GM23338 (cell line): ENCODE measurements around the gene CPSF3. TPM values are rescaled to one million over a fixed set of nuclear protein-coding genes. Genes with fewer than 3 reads are reported as not detected.

ENCODE experiments used
- ATAC-seq: fragments of 200-7000 bp; cut with Tn5 transposase; 3 replicates; pipeline ENCODE4 v1.9.1; 2020
- DNase-seq: peaks from one replicate; pipeline ENCODE4 v3.0.0-alpha.2; 2015; ENCODE audit warnings: low spot score
- H2AFZ ChIP-seq: fragments of 200-600 bp; sonication (generic); 2 replicates; pipeline ENCODE4 v1.8.0; 2016; ENCODE audit warnings: antibody characterized with exemption, mild to moderate bottlenecking, moderate library complexity
- H3F3A ChIP-seq: fragments of 200-600 bp; sonication (generic); replicated peaks from 2 replicates; pipeline ENCODE4 v1.8.0; 2017; ENCODE audit warnings: antibody characterized with exemption, mixed run types, low read depth
- H3K27ac ChIP-seq: fragments of 200-600 bp; sonication (generic); 2 replicates; pipeline ENCODE4 v1.6.1; 2016; ENCODE audit warnings: low read depth
- H3K27me3 ChIP-seq: fragments of 200-600 bp; sonication (generic); 2 replicates; pipeline ENCODE4 v1.8.0; 2016; ENCODE audit warnings: mild to moderate bottlenecking, mixed run types, moderate library complexity; ENCODE audit not compliant: insufficient read depth
- H3K36me3 ChIP-seq: fragments of 200-600 bp; sonication (generic); 2 replicates; pipeline ENCODE4 v1.8.0; 2016; ENCODE audit warnings: mild to moderate bottlenecking; ENCODE audit not compliant: insufficient read depth
- H3K4me1 ChIP-seq: fragments of 200-600 bp; sonication (generic); 2 replicates; pipeline ENCODE4 v1.8.0; 2016; ENCODE audit warnings: mild to moderate bottlenecking, moderate library complexity; ENCODE audit not compliant: insufficient read depth
- H3K4me2 ChIP-seq: fragments of 200-600 bp; sonication (generic); 2 replicates; pipeline ENCODE4 v1.7.1; 2017; ENCODE audit warnings: mixed run types
- H3K4me3 ChIP-seq: fragments of 200-600 bp; sonication (generic); 2 replicates; pipeline ENCODE4 v1.6.1; 2016; ENCODE audit warnings: mixed run types
- H3K79me2 ChIP-seq: fragments of 200-600 bp; sonication (generic); replicated peaks from 2 replicates; pipeline ENCODE4 v1.8.0; 2017; ENCODE audit warnings: mild to moderate bottlenecking; ENCODE audit not compliant: insufficient read depth
- H3K9me2 ChIP-seq: fragments of 200-600 bp; sonication (generic); 2 replicates; pipeline ENCODE4 v1.8.0; 2017; ENCODE audit not compliant: insufficient read depth
- H4K20me1 ChIP-seq: fragments of 200-600 bp; sonication (generic); replicated peaks from 2 replicates; pipeline ENCODE4 v1.8.0; 2017; ENCODE audit warnings: mild to moderate bottlenecking; ENCODE audit not compliant: insufficient read depth
- H3K27ac Mint-ChIP-seq: 2 replicates; pipeline ENCODE4 v1.8.0; 2020; ENCODE audit warnings: inconsistent platforms, mild to moderate bottlenecking, moderate library complexity, mixed read lengths
- H3K27me3 Mint-ChIP-seq: 3 replicates; pipeline ENCODE4 v1.8.0; 2022; ENCODE audit warnings: low read depth, mild to moderate bottlenecking, moderate library complexity, mixed read lengths, inconsistent platforms; ENCODE audit not compliant: insufficient read depth, poor library complexity
- H3K36me3 Mint-ChIP-seq: 3 replicates; pipeline ENCODE4 v1.8.0; 2021; ENCODE audit warnings: low read depth, mild to moderate bottlenecking, inconsistent platforms, moderate library complexity, mixed read lengths
- H3K4me1 Mint-ChIP-seq: 3 replicates; pipeline ENCODE4 v1.8.0; 2020; ENCODE audit warnings: mild to moderate bottlenecking, inconsistent platforms, mixed read lengths
- H3K4me3 Mint-ChIP-seq: 3 replicates; pipeline ENCODE4 v1.8.0; 2021; ENCODE audit warnings: moderate library complexity, mild to moderate bottlenecking, inconsistent platforms, mixed read lengths
- H3K9me3 Mint-ChIP-seq: 3 replicates; pipeline ENCODE4 v1.8.0; 2020; ENCODE audit warnings: moderate library complexity, mild to moderate bottlenecking, inconsistent platforms, mixed read lengths
- CREB1 ChIP-seq: fragments of 250-450 bp; sonication (Bioruptor Pico); IDR thresholded peaks from 2 replicates; pipeline ENCODE4 v1.5.0; 2020; ENCODE audit warnings: low read depth, mild to moderate bottlenecking, moderate library complexity
- CTCF ChIP-seq, 2 experiments: fragments of 200-600 bp in 1 of 2; sonication (generic) in 1 of 2; conservative IDR thresholded peaks; 2 replicates each; pipeline versions ENCODE4 v1.5.1 to v1.6.1; 2016 to 2017; ENCODE audit warnings: antibody characterized with exemption in 2 of 2, low read depth in 2 of 2, mild to moderate bottlenecking in 2 of 2, moderate library complexity in 1 of 2
- ETS1 ChIP-seq: IDR thresholded peaks from 2 replicates; pipeline ENCODE4 v1.6.1; 2016; ENCODE audit warnings: antibody characterized with exemption
- EZH2 ChIP-seq: fragments of 200-600 bp; sonication (generic); IDR thresholded peaks from one replicate; pipeline ENCODE4 v1.8.0; 2017; ENCODE audit warnings: antibody characterized with exemption, mild to moderate bottlenecking, low read depth; ENCODE audit not compliant: unreplicated experiment
- EZH2phosphoT487 ChIP-seq: fragments of 200-600 bp; sonication (generic); IDR thresholded peaks from one replicate; pipeline ENCODE4 v1.8.1; 2018; ENCODE audit warnings: antibody characterized with exemption; ENCODE audit not compliant: unreplicated experiment
- JUNB ChIP-seq: IDR thresholded peaks from one replicate; pipeline ENCODE4 v1.6.1; 2016; ENCODE audit warnings: antibody characterized with exemption; ENCODE audit not compliant: unreplicated experiment
- NANOG ChIP-seq: IDR thresholded peaks from 2 replicates; pipeline ENCODE4 v1.6.1; 2016; ENCODE audit warnings: antibody characterized with exemption, borderline replicate concordance
- POLR2AphosphoS5 ChIP-seq: IDR thresholded peaks from 2 replicates; pipeline ENCODE4 v1.6.1; 2016; ENCODE audit warnings: antibody characterized with exemption, low read depth
- STAT1 ChIP-seq: IDR thresholded peaks from one replicate; pipeline ENCODE4 v1.6.1; 2016; ENCODE audit warnings: antibody characterized with exemption; ENCODE audit not compliant: unreplicated experiment
- ZNF114 ChIP-seq: fragments of 250-450 bp; sonication (Bioruptor Pico); IDR thresholded peaks from 2 replicates; pipeline ENCODE4 v1.5.0; 2020; ENCODE audit warnings: mild to moderate bottlenecking, moderate library complexity
- ZNF331 ChIP-seq: fragments of 250-450 bp; sonication (Bioruptor Pico); IDR thresholded peaks from 2 replicates; pipeline ENCODE4 v1.5.0; 2020; ENCODE audit warnings: low read depth, mild to moderate bottlenecking, moderate library complexity
- ZNF462 ChIP-seq: fragments of 250-450 bp; sonication (Bioruptor Pico); IDR thresholded peaks from 2 replicates; pipeline ENCODE4 v1.5.0; 2020; ENCODE audit warnings: mild to moderate bottlenecking, moderate library complexity
- polyA plus RNA-seq: library from polyadenylated mRNA; unstranded; fragments of >200 nt; fragmentation: Nextera tagmentation; extraction: Ambion mirVana; gene quantifications from 2 replicates; pipeline ENCODE4 v1.2.1, GENCODE V29; 2016
- total RNA-seq: library from RNA; depleted of rRNA; stranded (reverse); fragments of >200 nt; shearing (Covaris generic); gene quantifications from 2 replicates; pipeline ENCODE4 v1.2.3, GENCODE V29; 2014
- TF ChIP-seq, protein P1 (sequence below): IDR thresholded peaks from one replicate; pipeline ENCODE4 v1.6.1; 2018; ENCODE audit warnings: antibody characterized with exemption; ENCODE audit not compliant: unreplicated experiment

CPSF3 gene
- total and polyA plus RNA-seq, 2 experiments from 2014 or later: 77.1 to 105 TPM

GRCh38 chr2:9388950-9389911 is 34.2 kb upstream of the CPSF3 start:
- H4K20me1 ChIP-seq: no peaks in the 10 kb centered on the region
- ATAC-seq: no peak
- Mint-ChIP-seq H3K27ac (no peak overlapping the region), H3K4me1 (peaks cover 21% of the 10 kb centered on the region), H3K4me3 (no peak overlapping the region), H3K9me3 (no peaks in the 10 kb centered on the region), H3K36me3 (peaks cover 21% of the 10 kb centered on the region), H3K27me3 (no peaks in the 10 kb centered on the region)
- no peak overlapping the region for H3K4me2 ChIP-seq
- H3K36me3 ChIP-seq: no peaks in the 10 kb centered on the region; the same call in 1 of the 2 replicates
- no peak overlapping the region for H3K4me3 ChIP-seq
- no peak overlapping the region for H3K27ac ChIP-seq
- no peak for DNase-seq
- no peaks in the 10 kb centered on the region for H3K9me2 ChIP-seq
- TF ChIP-seq NANOG (no peak), POLR2AphosphoS5 (no peak), ETS1 (no peak), ZNF331 (CRISPR knock-in tag) (no peak), CTCF (conservative IDR thresholded peaks at IDR 0.05; ENCODE audit: low read depth in 2 of 2) (no peak), ZNF114 (no peak), ZNF462 (CRISPR knock-in tag) (no peak), CREB1 (no peak), JUNB (no peak), EZH2phosphoT487 (no peak), STAT1 (no peak), EZH2 (no peak)
- TF ChIP-seq, protein P1, sequence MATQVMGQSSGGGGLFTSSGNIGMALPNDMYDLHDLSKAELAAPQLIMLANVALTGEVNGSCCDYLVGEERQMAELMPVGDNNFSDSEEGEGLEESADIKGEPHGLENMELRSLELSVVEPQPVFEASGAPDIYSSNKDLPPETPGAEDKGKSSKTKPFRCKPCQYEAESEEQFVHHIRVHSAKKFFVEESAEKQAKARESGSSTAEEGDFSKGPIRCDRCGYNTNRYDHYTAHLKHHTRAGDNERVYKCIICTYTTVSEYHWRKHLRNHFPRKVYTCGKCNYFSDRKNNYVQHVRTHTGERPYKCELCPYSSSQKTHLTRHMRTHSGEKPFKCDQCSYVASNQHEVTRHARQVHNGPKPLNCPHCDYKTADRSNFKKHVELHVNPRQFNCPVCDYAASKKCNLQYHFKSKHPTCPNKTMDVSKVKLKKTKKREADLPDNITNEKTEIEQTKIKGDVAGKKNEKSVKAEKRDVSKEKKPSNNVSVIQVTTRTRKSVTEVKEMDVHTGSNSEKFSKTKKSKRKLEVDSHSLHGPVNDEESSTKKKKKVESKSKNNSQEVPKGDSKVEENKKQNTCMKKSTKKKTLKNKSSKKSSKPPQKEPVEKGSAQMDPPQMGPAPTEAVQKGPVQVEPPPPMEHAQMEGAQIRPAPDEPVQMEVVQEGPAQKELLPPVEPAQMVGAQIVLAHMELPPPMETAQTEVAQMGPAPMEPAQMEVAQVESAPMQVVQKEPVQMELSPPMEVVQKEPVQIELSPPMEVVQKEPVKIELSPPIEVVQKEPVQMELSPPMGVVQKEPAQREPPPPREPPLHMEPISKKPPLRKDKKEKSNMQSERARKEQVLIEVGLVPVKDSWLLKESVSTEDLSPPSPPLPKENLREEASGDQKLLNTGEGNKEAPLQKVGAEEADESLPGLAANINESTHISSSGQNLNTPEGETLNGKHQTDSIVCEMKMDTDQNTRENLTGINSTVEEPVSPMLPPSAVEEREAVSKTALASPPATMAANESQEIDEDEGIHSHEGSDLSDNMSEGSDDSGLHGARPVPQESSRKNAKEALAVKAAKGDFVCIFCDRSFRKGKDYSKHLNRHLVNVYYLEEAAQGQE: no peak
- no peaks in the 10 kb centered on the region for H3F3A ChIP-seq
- H3K27me3 ChIP-seq: no peaks in the 10 kb centered on the region
- H3K4me1 ChIP-seq: peaks cover 10% of the 10 kb centered on the region; the same call in 1 of the 2 replicates
- H3K79me2 ChIP-seq: no peaks in the 10 kb centered on the region
- H2AFZ ChIP-seq: no peak overlapping the region
